Sigmoid colon (tissue), 4 donors: ENCODE data around the gene WNT9A.

Experiments
- EP300 ChIP-seq, 4 donors: sonication (generic); formaldehyde crosslinking; IDR thresholded peaks; one replicate each; pipeline ENCODE4 v1.6.1; 2017; ENCODE audit warnings: antibody characterized with exemption in 4 of 4
- POLR2A ChIP-seq, 2 donors: fragments of 450-650 bp; IDR thresholded peaks; one replicate each; pipeline ENCODE4 v1.6.1; 2016; ENCODE audit warnings: antibody characterized with exemption in 2 of 2, mild to moderate bottlenecking in 2 of 2, moderate library complexity in 2 of 2
- POLR2AphosphoS5 ChIP-seq, 4 donors: sonication (generic); formaldehyde crosslinking; IDR thresholded peaks; one replicate each; pipeline ENCODE4 v1.6.1; 2017; ENCODE audit warnings: antibody characterized with exemption in 4 of 4
- TF ChIP-seq, protein P1 (sequence below), 4 experiments: fragments of 450-650 bp in 3 of 4; fragments of 200-600 bp in 1 of 4; IDR thresholded peaks; one replicate each; pipeline ENCODE4 v1.5.1; 2016 to 2019; ENCODE audit warnings: antibody characterized with exemption in 4 of 4, mild to moderate bottlenecking in 3 of 4, moderate library complexity in 2 of 4

DNA sequence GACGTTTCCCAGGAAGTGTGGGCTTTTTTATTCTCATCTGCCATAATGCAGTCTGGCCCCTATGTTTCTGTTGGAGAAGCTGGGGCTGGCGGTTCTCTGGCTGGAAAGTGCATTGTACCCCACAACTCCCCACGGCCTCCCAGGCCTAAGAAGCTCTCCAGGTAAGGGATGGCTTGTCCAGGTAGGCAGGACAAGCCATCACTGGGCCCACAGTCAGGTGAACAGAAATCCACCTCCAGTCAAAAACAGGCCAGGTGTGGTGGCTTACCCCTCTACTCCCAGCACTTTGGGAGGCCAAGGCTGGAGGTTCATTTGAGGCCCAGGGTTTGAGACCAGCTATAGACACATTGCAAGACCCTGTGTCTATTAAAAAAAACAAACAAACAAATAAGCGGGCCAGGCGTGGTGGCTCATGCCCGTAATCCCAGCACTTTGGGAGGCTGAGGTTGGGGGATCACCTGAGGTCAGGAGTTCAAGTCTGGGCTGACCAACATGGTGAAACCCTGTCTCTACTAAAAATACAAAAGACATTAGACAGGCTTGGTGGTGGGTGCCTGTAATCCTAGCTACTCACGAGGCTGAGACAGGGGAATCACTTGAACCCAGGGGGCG is 3.1 kb upstream of the WNT9A start:
- TF ChIP-seq EP300 (IDR thresholded peaks at IDR 0.05) (no peak), POLR2AphosphoS5 (IDR thresholded peaks at IDR 0.05) (no peak), POLR2A (IDR thresholded peaks at IDR 0.05) (no peak)
- TF ChIP-seq, protein P1, sequence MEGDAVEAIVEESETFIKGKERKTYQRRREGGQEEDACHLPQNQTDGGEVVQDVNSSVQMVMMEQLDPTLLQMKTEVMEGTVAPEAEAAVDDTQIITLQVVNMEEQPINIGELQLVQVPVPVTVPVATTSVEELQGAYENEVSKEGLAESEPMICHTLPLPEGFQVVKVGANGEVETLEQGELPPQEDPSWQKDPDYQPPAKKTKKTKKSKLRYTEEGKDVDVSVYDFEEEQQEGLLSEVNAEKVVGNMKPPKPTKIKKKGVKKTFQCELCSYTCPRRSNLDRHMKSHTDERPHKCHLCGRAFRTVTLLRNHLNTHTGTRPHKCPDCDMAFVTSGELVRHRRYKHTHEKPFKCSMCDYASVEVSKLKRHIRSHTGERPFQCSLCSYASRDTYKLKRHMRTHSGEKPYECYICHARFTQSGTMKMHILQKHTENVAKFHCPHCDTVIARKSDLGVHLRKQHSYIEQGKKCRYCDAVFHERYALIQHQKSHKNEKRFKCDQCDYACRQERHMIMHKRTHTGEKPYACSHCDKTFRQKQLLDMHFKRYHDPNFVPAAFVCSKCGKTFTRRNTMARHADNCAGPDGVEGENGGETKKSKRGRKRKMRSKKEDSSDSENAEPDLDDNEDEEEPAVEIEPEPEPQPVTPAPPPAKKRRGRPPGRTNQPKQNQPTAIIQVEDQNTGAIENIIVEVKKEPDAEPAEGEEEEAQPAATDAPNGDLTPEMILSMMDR (IDR thresholded peaks at IDR 0.05) = no peak
